HG03575 (cell line): Measurements from ENCODE around the gene PDAP1.
"Not testable (repeated sequence)": the region's sequence is repeated elsewhere in the genome, so short reads cannot be mapped to it uniquely, and the experiment has no call there.

Experiments used
- ATAC-seq: cut with Tn5 transposase; IDR thresholded peaks from one replicate; pipeline ENCODE4 v1.9.1; 2021; ENCODE audit not compliant: unreplicated experiment, insufficient number of reproducible peaks, low FRiP score; ENCODE audit errors: extremely low read depth

PDAP1 gene

DNA sequence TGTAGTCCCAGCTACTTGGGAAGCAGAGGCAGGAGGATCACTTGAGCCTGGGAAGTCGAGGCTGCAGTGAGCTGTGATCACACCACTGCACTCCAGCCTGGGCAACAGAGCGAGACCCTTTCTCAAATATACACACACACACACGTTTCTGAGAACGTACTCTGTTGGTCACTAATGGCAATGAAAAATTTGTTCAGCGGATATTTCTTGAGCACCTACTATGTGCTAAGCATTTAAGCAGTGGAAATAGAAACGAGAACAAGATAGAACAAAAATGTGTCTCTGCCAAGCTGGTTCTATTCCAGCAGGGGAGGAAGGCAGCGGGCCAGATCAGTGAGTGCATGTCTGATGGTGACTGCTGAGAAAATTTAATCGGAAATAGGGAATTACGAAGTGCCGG is 25.2 kb downstream of the PDAP1 start:
- no peak for ATAC-seq

DNA sequence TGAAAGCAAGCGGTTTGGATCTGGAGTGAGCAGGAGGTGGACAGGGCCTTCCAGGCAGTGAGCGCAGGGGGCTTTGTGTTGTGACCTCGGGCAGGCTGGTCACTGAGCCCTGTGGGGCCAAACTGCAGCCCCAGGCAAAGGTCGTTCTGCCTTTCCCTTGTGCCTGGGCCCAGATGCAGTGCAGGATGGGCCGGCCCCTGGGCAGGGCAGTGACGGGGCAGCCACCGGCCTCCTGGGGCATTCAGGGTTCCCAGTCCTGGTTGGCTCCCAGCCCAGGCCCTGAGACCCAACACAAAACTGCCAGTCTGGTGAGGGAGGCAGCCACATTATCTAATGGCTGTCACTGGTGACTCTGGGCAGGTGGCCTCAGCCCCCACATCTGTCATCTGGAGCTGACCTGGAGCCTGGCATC is 26.7 kb downstream of the PDAP1 start:
- ATAC-seq, result no peak

DNA sequence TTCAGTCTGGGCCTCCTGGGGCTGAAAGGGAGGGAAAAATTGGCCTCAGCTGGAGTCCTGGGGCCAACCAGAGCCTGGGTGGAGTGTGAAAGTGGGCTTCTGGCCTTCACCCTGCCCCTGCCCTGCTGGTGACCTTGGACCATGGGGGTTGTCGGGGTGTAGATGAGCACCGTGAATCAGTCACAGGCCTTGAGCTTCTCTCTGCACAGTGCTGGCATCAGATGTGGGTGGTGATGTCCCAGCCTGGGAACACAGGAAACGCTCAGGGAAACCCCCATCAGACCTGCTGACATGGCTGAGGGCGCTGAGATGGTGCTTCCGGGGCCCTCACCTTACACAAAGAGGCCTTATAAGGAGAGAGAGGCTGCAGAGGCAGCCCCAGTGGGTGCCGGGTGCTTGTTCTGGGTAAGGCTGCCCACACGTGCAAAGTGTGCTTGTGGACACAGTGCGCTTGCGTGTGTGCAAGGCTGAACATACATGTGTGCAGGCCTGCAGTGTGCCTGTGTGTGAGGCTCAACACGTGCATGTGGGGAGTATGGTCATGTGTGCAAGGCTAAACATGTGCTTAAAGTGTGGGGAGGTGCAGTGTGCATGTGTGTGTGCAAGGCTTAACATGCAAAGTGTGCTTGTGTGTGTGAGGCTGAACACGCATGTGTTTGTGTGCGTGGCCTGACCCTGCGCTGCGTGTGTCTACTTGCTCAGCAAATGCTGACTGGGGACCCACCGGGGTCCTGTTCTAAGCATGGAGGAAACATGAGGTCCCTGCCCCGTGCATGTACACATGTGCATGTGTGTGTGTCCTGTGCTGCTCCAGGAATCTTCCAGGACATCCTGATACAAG is 27.4 kb downstream of the PDAP1 start:
- ATAC-seq, result peak; percentile 39

DNA sequence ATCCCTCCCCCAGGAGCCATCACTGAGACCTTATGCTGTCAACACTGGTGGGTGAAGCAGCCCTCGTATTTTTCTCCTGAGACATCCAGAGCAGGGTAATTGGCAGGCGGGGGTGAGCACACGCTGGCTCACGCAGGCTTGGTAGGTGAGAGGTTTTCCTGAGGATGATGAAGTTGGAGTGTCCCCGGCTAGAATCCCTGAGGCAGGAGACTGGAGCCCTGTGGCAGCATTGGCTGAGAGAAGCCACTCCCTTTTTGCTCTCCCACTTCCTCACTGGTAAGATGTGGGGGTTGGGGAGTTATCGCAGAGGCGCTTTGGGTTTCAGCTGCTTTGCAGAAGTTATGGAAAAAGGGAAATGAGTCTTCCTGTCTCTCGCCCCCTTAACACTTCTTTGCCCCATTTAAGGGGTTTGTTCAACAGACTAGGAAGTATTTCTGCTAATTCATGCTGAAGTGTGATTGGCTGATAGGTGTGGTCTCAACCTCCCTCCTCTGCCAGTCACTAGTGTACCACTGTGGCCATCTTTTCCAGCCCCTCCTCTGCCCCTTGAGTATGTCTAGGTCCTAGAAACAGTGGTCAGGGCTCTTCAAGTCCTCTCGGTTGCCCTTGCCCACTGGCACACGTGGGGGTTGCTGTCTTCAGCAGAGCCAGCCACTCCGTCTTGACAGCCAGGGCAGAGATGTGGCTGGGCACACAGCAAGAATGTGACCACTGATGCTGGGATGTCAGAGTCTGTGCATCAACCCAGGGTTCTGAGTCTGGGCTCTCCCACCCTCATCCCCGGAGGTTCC is 28.2 kb downstream of the PDAP1 start:
- no peak for ATAC-seq

DNA sequence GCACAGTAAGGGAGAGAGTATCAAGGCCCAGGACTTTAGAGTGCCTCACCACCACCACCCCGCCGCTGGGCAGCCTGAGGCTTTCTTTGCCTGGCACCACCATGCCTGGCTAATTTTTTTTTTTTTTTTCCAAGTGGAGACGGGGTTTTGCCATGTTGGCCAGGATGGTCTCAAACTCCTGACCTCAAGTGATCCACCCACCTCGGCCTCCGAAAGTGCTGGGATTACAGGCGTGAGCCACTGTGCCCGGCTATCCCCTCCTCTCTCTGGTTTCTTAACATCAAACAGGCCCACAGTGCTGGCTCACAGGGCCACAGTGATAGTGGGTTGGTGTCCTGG is 28.7 kb downstream of the PDAP1 start:
- not testable (repeated sequence) for ATAC-seq

DNA sequence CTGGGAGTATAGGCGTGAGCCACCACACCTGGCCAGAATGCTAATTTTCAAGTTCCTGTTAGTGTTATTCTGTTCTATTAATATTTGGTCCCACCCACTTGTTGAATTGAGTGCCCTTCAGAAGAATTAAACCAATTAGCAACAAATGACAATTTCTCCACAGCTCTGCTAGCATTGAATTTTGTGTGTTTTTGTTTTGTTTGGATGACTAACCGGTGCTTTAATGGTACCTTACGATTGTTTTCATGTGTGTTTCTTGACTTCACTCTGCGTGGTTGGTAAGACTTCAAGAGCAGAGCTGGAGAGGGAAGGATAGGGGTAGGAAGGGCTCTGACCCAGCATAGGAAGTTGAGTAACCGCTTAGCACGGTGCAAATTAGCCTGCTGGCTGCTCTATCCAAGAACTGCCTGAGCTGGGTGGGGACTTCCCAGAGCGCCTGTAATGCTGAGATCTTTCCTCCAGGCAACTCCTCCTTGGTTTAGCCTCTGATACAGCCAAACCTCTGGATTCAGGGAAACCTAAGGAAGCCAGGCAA is 29.3 kb downstream of the PDAP1 start:
- no peak for ATAC-seq

DNA sequence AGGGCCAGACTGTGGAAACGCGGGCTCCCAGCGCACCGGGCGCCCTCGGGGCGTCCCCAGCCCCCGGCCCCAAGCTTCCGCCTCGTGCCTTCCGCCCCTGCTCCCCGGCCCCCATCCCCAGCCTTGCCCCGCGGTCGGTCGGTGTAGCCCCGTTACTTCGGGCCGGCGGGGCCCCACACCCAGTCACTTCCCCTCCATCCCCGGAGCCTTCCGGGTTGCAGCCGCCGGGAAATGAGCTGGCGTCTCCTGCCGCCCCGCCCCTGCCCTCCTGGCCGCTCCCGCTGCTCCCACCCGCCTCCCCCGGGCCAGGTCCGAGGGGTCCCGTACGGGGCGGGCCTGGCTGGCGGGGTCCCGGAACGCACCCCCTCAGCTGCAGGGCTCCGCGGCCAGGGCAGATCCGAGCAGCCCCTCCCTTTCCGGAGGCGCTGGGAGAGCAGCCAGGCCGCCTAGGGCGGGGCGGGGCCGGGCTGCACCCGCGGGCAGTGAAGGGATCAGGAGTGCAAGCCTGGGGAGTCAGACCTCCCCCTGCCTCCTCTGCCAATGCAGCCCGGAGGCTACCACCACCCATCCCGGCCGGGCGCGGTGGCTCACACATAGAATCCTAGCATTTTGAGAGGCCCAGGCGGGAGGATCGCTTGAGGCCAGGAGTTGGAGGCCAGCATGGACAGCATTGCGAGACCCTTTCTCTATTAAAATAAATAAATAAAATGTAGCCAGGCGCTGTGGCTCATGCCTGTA is 33.2 kb downstream of the PDAP1 start:
- ATAC-seq, result no peak

DNA sequence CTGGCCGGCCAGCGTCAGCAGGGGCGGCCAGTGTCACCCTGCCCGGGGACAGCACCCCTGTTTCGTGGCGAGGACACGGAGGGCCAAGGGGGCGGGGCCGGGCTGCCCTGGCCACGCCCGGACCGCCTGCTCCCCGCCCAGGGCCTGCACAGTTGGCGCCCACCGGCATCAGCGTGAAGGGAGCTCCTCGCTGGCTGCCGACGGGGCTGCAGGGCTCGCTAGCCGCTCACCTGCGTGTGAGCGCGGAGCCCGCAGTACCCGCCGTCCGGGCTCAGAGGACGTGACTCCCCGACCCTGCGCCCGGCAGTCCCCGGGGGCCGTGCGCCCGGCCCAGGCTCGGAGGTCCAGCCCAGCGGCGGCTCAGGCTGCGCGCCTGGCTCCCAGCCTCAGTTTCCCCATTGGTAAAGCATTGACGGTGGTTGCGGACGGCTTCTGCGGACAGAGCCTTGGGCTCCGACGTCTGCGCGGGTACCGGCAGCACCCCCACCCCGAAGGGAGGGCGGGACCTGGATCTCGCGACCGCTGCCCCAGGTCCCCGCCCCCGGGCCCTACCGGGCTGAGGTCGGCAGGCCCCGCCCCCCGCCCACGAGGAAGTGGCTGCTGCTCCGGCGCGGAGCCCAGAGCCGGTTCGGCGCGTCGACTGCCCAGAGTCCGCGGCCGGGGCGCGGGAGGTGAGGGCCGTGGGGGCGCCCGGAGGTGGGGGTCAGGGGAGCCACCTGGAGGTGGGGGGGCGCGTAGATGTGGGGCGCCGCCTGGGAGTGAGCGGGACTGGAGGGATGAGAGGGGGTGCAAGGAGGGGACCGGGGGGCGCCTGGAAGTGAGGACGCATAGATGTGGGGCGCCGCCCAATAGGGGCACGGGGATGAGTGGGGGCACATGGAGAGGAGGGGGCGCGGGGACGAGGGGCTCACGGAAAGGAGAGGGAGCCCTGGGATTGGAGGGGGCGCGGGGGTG is 34.0 kb downstream of the PDAP1 start, which contains the start of gene ARPC1B:
Gene ARPC1B (plus strand): TSS at position 620 of the 954 bp plus-strand sequence. CDS start 10,985 bp downstream, outside the sequence.
- ATAC-seq, result no peak

DNA sequence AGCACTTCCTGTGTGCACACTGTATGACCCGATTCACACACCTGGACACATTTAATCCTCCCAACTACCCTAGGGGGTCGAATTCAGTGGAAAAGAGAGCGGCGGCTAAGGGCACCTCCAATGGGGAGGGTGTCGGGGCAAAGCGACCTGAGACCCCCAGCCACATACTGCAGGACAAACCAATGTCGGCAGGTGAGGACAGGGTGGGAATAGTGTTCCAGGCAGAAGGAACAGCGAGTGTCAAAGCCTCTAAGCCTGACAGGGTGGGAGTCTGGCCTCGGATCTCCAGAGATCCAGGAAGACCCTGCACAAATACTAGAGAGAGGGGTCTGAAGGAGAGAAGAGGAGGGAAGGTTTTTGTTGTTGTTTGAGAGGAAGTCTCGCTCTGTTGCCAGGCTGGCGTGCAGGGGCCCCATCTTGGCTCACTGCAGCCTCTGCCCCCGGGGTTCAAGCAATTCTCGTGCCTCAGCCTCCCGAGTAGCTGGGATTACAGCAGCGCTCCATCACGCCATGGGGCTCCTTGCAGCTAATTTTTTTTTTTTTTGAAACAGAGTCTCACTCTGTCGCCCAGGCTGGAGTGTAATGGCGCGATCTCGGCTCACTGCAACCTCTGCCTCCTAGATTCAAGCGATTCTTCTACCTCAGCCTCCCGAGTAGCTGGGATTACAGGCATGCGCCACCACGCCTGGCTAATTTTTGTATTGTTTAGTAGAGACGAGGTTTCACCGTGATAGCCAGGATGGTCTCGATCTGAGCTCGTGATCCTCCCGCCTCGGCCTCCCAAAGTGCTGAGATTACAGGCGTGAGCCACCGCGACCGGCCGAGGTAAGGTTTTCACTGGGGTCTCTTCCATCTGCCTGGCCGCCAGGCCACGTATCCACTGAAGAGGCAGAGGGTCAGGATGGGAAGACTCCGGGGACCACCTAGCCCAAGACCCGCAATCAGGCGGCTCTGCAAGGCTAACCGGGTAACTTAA is 35.0 kb downstream of the PDAP1 start:
- no peak for ATAC-seq

DNA sequence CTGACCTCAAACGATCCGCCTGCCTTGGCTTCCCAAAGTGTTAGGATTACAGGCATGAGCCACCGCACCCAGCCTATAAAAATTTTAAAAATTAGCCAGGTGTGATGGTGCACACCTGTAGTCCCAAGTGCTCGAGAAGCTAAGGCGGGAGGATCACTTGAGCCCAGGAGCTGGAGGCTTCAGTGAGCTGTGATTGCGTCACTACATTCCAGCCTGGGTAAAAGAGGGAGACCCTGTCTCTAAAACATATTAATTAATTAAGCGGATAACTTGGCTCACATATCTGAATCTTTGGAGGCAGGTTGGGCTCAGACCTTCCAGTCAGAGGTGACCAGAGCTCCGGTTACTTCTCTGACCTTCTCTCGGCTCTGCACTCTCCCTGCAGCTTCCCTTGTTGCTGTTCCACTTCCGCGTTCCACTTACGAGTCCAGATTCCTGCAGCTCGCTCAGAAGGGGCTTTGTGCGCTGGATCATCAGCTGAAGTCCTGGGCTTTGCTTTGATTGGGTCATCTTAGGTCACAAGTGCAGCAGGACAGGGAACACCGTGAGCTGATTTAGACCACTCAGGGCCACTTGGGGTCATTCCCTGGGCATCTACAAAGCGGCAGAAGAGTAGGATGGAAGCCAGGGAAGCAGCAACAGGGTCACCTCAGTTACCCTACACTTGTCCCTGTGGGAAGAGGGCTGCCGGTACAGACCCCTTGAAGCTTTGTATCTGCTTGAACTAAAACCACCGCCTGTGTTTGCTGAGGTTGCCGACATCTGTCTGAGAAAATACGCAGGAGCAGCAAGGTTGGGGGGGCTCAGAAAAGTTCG is 35.9 kb downstream of the PDAP1 start:
- ATAC-seq, result no peak

DNA sequence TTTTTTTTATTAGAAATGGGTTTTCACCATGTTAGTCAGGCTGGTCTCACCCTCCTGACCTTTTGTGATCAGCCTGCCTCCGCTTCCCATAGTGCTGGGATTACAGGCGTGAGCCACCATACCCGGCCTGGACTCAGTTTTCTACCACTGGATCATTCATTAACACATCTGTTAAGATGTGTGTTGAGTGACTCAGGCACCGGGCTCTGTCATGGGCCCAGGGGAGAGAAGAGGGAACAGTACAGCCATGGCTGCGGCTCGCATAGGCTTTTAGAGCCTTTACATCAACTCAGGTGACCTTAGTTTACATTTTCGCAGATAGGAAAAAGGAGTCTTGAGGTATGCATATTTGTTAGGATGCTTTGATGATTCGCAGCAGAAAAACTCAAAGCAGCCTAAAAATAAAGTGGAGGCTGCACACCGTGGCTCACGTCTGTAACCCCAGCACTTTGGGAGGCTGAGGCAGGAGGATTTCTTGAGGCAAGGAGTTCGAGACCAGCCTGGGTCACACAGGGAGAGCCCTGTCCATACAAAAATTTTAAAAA is 36.9 kb downstream of the PDAP1 start:
- ATAC-seq, result no peak

DNA sequence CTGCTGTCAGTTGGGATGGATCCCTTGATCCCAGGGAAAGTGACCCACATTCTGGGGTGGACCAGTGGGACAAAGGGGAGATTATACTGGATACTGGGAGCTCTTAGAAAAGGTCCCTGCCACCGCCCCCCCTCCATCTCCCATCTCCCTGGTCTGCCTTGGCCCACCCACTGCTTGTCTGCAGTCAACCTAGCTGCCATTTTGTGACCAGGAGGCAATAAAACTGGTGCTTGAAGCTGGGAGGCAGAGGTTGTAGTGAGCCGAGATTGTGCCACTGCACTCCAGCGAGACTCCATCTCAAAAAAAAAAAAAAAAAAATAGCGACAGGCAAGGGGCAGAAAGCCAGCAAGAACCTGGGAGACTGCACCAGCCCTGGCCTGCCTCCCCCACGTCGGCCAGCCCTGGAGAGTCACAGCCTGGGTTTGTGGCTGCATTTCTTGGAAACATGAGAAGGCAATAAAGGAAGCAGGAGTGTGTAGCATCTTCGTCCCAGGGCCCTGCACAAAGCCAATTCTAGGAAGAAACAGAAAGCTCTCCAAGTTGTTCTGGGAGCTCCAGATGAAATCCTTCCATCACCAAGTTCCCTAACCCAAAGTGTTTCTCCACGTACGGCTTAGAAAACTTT is 38.5 kb downstream of the PDAP1 start:
- ATAC-seq, result no peak

DNA sequence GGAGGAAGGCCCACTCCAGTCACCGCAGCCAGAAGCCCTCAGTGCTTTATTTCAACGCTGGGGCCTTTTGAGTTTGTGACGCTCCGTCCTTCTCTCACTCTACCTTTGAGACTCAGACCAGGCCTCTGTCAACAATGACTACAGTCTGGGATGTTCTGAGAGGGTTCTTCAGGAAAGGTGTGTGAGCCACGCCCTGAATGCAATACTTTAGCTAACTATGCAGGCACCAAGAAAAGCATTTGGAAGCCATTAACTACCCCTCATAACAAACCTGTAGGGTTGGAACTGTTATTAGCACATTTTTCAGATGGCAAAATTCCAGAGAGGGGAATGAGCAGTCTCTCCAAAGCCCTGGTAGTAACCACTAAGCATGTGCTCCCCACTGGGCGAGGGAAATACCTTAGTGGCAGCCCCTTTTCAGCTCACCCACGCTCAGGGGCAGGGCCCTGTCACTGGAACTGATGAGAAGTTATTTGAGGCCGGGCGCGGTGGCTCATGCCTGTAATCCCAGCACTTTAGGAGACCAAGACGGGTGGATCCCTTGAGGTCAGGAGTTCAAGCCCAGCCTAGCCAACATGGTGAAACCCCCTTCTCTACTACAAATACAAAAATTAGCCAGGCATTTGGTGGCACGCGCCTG is 39.5 kb downstream of the PDAP1 start:
- no peak for ATAC-seq

DNA sequence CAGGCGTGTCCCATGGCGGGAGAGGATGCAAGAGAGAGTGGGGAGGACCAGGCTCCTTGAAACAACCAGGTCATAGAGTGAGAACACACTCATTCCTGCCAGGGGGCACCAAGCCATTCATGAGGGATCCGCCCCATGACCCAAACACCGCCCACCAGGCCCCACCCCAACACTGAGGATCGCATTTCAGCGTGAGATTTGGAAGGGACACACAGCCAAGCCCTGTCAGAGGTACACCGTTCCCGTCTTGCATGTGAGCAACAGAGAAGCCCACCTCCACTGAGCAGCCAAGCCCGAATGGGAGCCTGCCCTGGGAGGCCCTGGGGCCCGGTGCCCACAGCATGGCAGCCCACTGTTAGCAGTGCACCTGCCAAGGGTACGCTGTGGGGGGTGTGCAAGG is 41.8 kb downstream of the PDAP1 start:
- no peak for ATAC-seq

DNA sequence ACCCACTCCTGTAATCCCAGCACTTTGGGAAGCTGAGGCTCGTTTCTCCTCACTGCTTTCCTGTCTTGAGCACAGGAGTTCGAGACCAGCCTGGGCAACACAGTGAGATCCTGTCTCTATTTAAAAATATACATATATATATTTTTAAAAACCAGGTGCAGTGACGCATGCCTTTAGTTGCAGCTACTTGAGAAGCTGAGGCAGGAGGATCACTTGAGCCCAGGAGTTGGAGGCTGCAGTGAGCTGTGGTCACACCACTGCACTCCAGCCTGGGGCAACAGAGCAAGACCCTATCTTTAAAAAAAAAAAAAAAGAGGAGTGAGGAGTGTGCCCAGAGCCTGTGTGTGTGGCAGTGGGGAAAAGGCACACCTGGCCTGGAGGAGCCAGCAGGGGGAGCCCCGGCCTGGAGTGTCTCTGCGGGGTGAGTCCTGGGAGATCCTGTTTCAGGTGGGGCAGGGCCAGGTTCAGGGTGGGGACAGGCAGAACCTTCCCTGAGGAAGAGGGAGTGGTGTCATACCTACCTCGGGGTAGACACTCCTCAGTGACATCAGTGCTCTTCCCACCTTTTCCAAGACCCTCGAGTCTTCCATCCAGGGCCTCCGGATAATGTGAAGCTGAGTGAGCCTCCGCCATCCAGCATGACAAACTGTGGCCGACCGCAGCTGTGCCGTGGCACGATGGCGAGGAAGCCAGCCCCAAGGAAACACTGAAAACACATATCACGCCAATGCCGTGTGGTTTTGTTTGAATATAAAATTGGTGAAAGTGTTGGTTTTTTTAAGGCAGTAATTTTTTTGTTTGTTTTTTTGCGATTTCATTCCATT is 42.9 kb downstream of the PDAP1 start:
- ATAC-seq, result no peak
